ENCODE measurements around the gene SEPTIN11.
"Not testable (repeated sequence)": the region's sequence is repeated elsewhere in the genome, so short reads cannot be mapped to it uniquely, and the experiment has no call there.

Gene SEPTIN11

DNA sequence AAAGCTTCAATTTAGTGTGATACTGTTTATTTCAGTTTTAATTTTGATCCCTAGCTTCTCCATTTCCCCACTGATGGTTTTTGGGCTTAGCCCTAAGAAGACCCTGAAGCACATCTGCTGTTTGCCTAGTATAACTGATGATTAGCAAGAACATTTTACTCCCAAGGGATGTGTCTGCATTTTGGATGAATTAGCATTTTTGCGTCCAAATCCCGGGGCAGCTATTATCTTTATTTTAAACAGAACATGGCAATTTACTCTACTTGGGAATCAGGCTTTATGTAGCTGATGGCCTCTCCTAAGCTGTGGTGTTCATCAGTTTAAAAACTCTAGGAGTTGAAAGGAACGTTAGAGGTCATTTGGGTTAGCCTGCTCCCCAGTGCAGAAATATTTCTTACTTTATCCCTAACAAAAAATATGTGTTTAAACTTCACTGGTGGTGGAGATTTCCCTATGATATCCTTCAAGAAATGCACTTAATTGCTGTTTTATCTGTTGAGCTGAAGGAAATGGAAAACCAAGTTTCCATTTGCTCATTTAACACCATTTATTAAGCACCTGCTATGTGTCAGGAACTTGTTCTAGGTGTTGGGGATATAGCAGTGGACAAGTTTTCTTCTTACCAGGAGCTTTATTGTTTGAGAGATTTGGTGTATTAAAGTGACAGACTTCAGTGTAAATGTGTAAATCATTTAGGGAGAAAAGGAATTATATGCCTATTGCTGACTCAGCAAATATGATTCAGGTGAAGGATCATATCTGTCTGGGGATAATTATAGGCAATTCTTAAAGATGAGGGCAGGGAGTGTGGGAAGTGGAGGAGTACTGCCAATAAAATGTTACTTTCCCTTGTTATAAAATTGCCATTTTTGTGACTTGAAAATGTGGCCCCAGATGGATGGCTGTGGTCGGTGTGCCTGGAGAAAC lies 3.4 kb downstream of the SEPTIN11 start:
- DNase-seq, result no peak

DNA sequence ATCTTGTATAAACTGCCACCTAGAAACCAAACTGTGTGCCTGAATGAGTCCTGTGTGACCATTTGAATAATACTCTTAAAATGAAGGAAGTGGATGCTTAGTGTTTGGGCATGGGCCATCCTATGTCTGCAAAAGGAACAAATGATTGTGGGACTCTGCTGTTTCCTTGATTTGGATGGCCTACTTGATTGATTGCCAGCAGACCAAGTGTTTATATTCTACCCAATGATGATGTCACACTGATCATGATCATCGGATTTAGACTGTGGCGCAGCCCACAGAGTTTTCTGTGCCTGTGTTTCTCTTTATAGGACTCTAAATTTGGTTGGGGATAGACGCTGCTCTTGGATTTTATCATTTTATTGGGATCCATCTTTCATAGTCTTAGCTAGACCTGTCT lies 4.4 kb downstream of the SEPTIN11 start:
- no peak for DNase-seq

DNA sequence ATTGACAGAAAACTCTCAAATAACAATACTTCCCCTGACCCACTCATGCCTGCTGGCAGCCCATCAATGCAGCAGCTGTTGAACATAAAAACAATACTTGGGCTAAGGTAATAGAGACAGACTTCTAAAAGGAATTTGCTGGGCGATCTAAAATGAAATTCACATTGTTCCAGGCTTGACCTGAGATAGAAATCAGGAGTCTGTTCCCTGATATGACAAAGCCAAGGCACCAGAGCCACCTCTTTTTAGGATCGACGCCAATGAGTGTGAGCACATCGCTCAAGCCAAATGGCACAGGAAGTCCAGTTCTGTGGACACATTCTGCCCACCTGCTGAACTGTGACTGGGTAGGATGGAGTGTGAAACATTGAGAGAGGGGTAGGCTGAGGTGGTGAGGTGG lies 4.9 kb downstream of the SEPTIN11 start:
- DNase-seq, result no peak

DNA sequence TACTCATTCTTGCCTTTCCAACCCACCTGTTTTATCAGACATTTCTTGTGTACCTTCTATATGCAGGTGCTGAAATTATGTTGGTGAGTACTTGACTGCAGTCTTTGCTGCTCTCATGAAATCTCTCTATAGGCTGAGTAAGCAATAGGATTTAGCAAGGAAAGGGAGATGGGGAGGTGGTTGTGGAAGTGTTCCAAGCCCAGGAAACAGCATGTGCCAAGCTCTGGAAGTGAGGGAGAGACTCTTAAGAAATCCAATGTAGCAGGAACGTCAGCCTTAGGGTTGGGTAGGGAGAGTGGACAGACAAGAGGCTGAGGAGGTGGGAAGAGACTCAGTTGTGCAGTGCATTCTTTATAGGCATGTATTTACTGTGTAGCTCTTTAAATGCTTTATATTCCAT lies 5.6 kb downstream of the SEPTIN11 start:
- DNase-seq, result no peak

DNA sequence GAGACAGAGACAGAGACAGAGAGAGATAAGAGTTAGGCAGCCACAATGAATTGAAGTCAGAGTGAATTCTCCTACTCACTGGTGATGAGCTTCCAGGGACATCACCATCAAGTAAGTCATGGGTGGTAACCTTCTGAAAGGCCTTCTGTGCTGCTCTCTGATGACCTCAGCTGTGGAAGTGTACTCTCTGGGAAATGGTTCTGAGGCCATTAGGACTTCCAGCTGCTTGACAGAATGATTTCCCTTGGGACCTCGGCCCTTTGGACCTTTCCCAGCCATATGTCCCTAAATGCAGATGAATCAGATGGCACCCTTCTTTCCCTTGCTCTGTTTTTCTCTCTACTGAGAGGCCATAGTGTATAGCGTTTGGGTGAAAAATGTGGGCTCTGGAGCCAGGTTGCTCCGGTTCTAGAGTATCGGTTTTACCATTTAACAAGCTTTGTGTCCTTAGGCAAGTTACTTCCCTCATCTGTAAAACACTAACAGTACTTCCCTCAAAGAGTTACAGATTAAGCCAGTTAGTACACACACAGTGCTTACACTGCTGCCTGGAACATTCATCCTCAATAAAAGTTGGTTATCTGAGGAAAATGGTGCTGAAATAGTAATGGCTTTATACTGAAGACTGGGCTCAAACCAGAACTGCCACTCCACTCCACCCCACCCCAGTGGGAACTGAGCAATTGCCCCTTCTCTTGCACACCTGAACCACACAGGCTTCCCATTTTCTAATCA lies 7.6 kb downstream of the SEPTIN11 start:
- DNase-seq, result no peak

DNA sequence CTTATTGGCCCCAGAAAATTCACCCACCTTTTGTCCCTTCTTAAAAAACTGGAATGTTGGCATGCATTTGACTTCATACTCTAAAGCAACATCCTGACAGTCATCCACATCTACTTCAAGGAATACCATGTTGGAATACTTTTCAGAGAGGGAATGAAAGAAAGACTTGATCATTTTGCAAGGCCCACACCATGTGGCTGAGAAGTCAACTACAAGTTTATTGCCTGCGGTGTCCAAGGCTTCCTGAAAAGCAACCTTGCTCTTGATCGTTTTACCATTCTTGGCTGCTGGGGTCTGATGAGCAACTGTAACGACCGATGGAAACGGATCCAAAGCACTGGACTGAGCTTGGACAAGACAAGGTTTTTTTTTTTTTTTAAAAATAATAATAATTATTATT lies 9.3 kb downstream of the SEPTIN11 start:
- no peak for DNase-seq

DNA sequence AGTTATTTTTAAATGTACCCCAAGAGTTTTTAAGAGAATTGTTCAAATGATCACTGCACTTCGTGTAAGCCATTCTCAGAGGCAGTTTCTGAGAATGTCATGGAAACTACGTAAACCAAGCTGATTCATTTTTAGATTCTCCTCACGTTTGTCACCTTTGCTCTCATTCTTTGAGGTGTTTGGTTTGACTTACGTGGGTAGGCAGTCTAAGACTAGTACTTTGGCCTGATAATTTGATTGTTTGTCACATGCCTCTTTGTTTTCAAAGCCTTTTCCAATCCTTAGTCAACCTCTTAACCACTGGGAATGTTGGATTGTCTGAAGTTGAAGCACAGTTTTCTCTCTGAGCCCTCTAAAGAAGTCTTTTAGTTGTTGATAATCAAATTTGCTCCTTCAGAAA lies 10.5 kb downstream of the SEPTIN11 start:
- no peak for DNase-seq

DNA sequence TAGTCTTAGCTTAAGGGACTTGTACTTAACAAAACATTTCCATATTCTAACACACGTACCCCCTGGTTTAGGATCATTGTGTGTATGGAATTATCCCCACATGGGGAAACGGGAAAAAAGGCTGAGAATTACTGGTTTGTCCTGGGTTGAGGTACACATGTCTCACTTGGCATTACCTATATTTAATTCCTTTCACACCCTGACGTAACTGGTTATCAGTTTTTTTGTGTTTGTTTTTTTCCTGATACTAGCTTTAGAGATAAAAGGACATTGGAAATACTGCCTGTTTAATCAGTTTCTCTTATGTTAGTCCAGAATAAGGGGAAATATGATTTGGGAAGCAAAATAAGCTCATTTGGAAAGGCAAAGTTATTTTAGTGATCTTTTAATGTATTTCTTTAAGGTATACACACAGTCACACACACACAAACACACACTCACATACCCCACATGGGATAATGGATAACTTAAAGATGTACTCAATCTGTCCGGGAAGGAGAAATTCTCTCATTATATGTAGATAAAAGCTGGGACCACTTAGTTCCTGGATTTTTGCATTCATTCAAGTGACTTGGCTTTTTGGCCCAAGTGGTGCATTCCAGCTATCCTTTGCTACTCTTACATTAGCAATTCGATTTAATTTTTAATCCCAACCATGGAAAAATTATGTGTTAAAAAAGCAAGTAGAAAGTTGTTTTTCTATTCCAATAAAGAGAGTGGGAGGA lies 13.0 kb downstream of the SEPTIN11 start:
- DNase-seq, result no peak

DNA sequence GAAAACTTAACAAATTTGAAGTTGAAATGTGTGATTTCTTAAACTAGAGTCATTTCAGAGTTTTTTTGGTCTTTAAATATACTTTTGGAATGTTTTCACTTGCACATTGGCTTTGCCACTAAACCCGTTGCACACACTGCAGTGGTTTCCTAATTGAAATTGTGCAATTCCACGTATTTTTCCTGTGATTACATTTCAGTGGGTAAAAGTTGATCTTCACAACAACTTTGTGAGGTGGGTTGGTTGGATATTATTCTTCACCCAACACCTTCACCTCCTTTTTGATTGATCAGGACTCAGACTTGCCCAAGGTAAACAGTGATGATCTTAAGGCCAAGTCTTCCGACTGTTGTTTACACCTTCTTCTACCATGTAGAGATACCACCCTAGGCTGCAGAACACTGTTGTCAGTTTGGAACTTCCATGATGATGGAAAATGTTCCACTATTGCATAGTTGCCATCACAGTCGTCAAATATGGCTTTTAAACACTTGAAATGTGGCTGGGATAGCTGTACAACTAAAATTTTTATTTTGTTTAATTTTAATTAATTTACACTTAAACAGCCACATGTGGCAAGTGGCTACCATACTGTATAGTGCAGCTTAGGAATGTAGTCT lies 13.7 kb downstream of the SEPTIN11 start:
- no peak for DNase-seq

DNA sequence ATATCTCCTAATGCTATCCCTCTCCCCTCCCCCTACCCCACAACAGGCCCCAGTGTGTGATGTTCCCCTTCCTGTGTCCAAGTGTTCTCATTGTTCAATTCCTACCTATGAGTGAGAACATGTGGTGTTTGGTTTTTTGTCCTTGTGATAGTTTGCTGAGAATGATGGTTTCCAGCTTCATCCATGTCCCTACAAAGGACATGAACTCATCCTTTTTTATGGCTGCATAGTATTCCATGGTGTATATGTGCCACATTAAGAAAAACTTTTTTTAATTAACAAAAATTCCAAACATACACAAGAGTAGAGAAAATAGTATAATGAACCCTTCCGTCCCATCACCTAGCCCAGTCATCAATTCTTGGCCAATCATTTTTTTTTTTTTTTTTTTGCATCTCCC lies 14.4 kb downstream of the SEPTIN11 start:
- not testable (repeated sequence) for DNase-seq

DNA sequence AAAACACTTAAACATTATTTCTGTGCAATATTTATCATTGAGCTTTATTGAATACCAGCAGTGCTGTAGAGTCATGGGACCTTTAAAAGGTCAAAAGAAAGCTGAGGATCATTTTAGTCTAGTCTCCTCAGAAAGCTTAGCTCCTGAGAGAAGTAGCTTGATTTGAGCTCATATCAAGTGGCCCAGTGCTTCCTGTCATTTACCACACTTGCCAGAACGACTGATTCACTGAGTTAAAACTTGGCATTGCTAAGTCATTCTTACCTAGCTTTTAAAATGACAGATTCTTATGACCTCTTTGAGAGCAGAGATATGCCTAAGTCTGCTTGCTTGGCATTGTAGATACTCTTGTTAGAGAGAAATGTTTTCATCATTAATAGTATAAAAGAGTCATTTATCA lies 15.2 kb downstream of the SEPTIN11 start:
- no peak for DNase-seq

DNA sequence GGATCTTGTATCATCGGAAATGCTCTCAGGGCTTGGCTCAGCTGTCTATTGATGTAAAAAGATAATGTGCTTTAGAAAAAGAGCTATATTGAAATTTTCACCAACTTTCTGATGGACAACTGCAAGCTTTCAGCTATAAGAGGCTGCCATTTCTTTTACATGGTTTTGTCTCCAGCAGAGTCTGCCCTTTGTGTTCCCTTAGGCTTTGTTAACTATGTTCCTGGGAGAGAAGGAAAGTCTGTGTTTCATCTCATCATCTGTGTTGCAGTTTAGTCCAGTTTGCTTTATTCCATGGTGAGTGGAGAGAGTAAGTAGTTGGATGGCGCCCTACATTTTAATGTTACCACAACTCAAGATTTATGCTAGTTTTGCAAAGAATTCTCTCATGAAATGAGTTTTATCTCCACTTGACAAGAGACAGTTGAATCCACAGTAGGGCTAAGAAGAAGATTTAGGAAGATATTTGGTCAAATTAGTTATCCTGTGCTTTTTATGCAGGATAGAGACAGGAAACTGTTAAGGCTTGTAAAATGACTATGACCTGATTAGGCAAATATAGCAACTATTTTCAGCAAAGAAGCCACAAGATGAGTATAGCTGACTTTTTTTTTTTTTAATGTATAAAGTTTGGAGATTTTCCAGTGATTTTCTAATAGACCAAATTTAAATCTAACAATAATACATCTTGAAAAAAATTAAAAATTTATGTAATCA lies 16.5 kb downstream of the SEPTIN11 start:
- DNase-seq, result no peak

DNA sequence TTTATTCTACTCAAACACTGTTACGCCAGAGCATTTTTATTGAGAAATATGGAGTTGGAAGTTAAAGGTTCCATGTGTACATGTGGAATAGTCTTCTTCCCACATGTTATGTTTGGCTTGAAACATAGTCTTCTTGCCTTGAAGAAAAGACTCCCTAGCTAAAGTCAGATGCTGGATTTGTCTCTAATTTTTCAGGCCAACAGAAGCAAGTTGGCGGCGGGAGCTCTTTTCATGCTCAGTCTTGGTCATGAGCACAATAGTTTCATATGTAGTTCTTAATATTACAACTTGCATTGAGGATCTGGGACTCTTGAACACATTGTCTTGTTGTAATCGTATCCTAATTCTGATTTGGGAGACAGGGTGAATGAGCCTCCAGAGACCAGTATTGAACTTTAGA lies 19.4 kb downstream of the SEPTIN11 start:
- DNase-seq, result peak; percentile 37

DNA sequence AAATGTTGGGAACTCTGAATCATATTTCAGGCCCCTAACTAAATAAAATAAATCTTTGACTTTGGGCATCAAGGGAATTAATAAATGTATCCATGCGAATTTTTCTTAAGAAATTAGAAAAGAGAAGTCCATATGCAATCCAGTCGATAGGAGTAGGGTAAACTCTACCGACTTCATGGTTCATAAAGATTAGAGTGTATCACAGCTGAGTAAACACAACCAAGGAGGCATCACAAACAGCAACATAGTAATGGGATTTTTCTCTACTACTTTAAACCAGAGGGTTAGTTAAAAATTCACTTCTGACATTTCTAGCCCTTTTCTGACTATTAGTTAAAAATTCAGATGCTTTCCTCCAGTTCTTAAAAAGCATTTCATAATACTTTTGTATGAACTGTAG lies 19.9 kb downstream of the SEPTIN11 start:
- DNase-seq, result peak; percentile 85

DNA sequence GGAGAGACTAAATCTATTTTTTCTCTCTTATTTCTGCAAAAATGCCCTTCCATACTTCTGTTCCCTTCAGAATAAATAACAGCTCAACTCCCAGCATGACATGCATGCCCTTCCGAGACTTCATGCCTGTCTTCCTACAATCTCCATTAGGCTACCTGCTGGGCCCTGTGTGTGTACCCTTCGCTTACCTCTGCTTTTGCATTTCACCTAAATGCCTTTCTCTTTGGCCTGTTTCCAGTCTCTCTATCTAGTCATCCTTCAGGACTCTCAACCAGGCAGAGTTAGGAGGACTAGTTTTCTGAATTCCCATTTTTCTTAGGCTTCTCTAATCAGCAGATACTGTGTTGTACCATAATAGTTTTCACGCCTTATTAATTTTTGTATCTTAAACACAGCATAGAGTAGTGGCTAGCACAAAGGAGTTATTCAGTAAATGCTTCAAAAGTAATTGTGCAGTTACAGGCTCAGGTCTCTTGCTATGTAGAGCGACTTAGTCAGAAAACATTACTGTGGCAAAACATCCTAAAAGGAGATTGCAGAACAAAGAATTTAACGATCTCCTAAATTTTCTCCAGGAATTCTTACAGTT lies 20.5 kb downstream of the SEPTIN11 start:
- DNase-seq, result peak; percentile 89

DNA sequence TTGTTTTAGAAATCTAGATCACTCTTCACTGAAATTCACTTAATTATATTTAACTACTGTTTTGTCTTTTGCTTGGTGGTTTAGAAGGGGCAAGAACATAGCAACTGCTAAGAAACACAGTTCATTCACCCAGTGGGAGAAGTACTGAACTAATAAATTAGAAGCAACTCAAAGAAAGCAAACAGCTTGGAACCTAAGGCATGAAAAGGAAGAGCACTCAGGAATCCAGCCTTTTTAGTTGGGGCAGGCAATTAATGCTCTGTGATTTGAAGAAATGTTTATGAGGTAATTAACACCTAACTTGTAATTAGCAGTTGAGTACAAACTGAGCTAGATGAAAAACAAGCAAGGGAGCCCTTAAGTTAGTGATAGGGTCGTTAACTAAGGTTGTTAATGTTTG lies 22.8 kb downstream of the SEPTIN11 start:
- no peak for DNase-seq

DNA sequence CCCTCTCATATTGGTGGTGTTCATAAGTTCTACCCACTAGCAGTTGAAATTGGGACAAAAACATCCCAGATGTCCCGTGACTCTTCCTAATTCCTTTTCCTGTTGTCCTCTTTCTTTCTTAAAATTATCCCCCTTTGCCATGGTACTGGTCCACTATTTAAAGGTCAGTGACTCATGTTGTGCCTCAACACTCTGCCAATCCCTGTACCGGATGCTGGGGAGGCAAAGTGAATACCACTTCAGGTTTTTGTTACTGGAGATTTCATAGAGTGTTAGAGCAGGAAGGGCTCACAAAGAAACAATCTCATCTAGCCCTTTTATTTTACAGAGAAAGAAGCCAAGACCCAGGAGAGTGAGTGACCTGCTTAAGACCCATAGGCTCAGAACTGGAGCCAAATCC lies 24.6 kb downstream of the SEPTIN11 start:
- no peak for DNase-seq

DNA sequence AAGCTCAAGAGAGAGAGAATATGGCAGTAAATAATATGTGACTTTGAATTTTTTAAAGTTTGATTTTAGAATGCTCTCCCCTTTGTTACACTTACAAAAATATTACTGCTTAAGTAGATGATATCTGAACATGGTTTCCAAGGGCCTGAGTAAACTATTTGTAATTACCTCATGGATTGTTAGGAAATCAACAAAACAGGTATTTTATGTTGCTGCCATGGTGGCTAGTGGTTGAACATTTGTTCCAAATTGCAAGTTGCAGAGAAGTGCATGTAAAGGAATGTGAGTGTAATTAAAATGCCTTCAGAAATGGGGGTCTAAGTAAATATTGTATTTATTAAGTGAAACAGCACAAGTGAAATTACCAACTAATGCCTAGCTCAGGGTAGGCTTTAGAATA lies 27.6 kb downstream of the SEPTIN11 start:
- DNase-seq, result no peak

DNA sequence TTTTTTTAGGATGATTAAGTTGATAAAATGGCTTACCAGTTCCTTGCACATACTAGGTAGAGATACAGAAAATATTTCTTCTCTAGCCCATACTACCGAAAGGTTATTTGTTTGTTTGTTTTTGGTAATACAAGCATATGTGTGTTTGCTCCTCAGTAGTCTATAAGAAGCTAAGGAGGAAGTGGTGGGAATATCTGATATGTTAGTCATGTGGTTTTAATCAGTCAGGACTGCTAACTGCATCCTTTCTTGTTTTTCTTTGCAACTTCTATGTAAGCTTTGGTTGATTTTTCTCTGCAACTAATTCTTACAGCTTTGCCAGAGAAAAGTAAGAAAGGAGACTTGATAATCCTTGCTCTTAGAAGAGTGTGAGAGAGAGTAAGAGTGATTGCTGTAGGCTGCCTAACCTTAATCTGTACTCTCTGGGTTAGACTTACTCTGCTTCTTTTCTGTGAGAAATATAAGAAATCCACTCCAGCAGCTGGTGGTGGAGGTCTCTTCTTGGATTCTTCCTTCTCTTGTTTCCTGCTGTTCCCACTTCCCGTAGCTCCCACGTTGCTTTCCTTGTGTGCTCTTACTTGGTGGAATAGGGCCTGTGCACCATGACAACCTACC lies 28.3 kb downstream of the SEPTIN11 start:
- DNase-seq, result no peak

DNA sequence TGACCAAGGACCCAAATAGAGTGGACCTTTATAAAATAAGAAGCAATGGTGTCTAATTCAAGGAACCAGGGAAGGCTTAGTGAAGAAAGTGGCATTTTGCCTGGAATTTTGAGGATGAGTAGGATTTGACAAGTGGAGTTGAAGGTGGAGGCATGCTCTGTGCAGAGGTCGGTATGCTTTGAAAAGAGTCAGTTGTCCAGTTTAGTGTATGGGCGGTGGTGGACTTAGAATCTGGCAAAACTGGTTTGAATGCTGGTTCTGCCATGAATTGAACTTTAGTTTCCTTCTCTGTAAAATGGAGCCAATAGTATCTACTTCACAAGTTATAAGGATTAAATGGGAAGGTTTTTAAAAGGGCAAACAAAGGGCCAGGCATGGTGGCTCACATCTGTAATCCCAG lies 29.7 kb downstream of the SEPTIN11 start:
- DNase-seq, result no peak

DNA sequence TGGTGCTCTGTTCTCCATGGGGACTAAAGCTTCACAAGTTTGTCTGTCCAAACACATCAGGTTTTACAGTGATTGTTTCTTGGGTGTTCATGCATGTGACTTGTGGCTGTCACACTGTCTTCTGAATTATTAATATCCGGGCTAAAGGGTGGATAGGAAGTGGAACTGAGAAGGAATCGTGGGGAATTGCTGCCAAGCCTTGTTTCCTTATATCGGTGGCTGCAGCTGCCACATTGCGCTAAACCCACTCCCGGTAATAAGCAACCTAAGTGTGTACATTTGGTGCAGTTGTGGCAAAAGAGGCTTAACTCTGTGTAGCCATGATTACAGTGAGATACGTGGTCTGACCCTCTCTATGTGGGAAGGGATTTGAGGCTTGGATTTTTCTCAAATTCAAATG lies 30.7 kb downstream of the SEPTIN11 start:
- DNase-seq, result no peak

DNA sequence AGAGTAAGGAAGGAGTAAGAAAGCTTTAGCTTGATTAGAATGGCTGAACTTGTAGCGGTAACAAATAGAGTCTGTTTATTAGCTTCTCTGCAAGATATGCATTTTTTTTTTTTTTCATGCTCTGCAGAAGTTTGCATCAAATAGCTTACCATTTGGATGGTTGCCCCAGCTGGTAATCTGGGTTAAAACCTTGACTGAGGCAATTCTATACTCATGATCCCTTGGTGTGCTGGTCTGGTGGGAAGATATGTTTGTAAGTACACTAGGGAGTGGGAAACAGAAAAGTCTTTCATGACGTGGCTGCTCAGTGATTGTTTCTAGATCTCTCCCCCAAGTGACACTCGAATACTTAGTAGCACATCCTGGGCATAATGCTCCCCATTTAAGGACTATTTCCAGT lies 32.1 kb downstream of the SEPTIN11 start:
- no peak for DNase-seq

All from DMS79 treated with DMSO at 0.1 percent for 48 hours (cell line).